ENCODE data around the gene AP1M1. TPM values are rescaled to one million over a fixed set of nuclear protein-coding genes. Genes with fewer than 3 reads are reported as not detected.
A peak's percentile ranks its signal among the peaks of the same experiment; 100 is the strongest.

Gene AP1M1
- total RNA-seq, 1 experiment from 2014 or later = 30.3 TPM

- H3K27ac ChIP-seq (ENCODE audit: insufficient read length, low read depth, low read length) = no peak overlapping the region
- H3K9ac ChIP-seq (ENCODE audit: extremely low read depth, insufficient read length, low read length) = no peak overlapping the region
- Mint-ChIP-seq H3K4me1 (no peaks in the 10 kb centered on the region), H3K4me3 (no peak overlapping the region), H3K36me3 (ENCODE audit: insufficient read depth in 1 of 3, low read depth in 3 of 3) (peaks cover 27 to 42% (median 36%) of the 10 kb centered on the region in 3 experiments), H3K27ac (peak overlapping the region; percentile 6 to 90 (median 48); a peak in 3 of 7 replicates), H3K9me3 (peaks cover 22 to 27% of the 10 kb centered on the region in 2 experiments), H3K27me3 (ENCODE audit: low read depth) (peaks cover 4% of the 10 kb centered on the region; the same call in 1 of the 2 replicates)
- no peaks in the 10 kb centered on the region for H3K79me1 ChIP-seq (ENCODE audit: insufficient read depth, low read depth, low read length, poor library complexity, severe bottlenecking)
- H2BK120ac ChIP-seq (ENCODE audit: low read depth, low read length, poor library complexity, severe bottlenecking) = no peak overlapping the region
- no peaks in the 10 kb centered on the region for H3K23me2 ChIP-seq (ENCODE audit: insufficient read length, low read depth, low read length, poor library complexity, severe bottlenecking)
- H2BK12ac ChIP-seq (ENCODE audit: insufficient read length, low read depth, low read length) = no peak overlapping the region
- no peak overlapping the region for H4K8ac ChIP-seq (replicated peaks; ENCODE audit: insufficient read length, low read depth, low read length)
- no peak overlapping the region for H2AFZ ChIP-seq (ENCODE audit: low read length)
- H3K56ac ChIP-seq (ENCODE audit: insufficient read length, low read depth, low read length) = no peak overlapping the region
- H3K14ac ChIP-seq (ENCODE audit: insufficient read depth, low read length) = no peak overlapping the region
- no peak overlapping the region for H2BK15ac ChIP-seq (ENCODE audit: low read depth, low read length)
- no peaks in the 10 kb centered on the region for H4K20me1 ChIP-seq (ENCODE audit: control insufficient read depth, insufficient read depth, insufficient read length)
- no peak overlapping the region for H4K5ac ChIP-seq (ENCODE audit: insufficient read length, low read depth, low read length)
- no peak overlapping the region for H2AK5ac ChIP-seq (ENCODE audit: insufficient read length, low read length)
- no peaks in the 10 kb centered on the region for H3K4me1 ChIP-seq (ENCODE audit: insufficient read depth, low read length)
- H3K9me3 ChIP-seq (ENCODE audit: control insufficient read depth, low read depth, low read length) = no peaks in the 10 kb centered on the region
- H2BK5ac ChIP-seq (ENCODE audit: insufficient read length, low read length) = no peak overlapping the region
- DNase-seq = no peak
- no peak overlapping the region for H4K91ac ChIP-seq (ENCODE audit: insufficient read length, low read depth, low read length)
- H3K4ac ChIP-seq (ENCODE audit: low read depth, low read length) = no peak overlapping the region
- no peaks in the 10 kb centered on the region for H3K79me2 ChIP-seq (ENCODE audit: insufficient read depth, low read length)
- no peak overlapping the region for H3K18ac ChIP-seq (ENCODE audit: insufficient read length, low read depth, low read length)
- WGBS (ENCODE audit: extremely low coverage, insufficient read length, low lambda C conversion rate) = no CpG with 5 or more reads among the region's 32 CpGs
- no peak for TF ChIP-seq CTCF (conservative IDR thresholded peaks at IDR 0.05)
- H3T11ph ChIP-seq (ENCODE audit: low read length) = no peak overlapping the region
- H3K4me2 ChIP-seq (ENCODE audit: insufficient read depth, insufficient read length, low read length) = no peak overlapping the region
- no peak overlapping the region for H3K23ac ChIP-seq (ENCODE audit: insufficient read length, low read depth, low read length)
- no peak overlapping the region for H2BK20ac ChIP-seq (ENCODE audit: low read depth, low read length, poor library complexity, severe bottlenecking)
- no peaks in the 10 kb centered on the region for H3K27me3 ChIP-seq (ENCODE audit: insufficient read depth, low read length)
Measured at GRCh38 chr19:16224293-16225045, 26.8 kb downstream of the AP1M1 start.

Data from H9 (cell line).